ENCODE measurements around the gene UPP2.

Gene UPP2

DNA sequence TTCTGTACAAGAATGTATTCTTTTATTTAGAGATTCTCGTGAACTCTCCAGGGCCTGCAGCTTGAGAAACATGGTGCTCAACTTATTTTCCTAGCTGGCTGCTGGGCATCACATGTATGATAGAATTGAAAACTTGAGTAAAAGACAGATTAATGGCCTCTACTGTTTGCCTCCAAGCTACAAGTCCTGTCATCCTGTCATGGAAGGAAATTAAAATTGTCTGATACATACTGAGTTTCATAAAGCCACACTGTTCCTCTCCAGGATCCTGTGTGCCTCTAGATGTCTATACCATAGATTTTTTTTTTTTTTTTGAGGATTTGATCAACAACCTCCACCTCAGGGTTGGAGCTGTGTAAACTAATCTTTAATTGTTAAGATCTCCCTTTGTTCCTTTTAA is 38.5 kb downstream of the UPP2 start:
- DNase-seq (ENCODE audit: low read depth in 2 of 2): no peak

- no peak for DNase-seq (ENCODE audit: low read depth in 2 of 2)
Observed at GRCh38 chr2:158142165-158142564, 40.5 kb downstream of the UPP2 start.

DNA sequence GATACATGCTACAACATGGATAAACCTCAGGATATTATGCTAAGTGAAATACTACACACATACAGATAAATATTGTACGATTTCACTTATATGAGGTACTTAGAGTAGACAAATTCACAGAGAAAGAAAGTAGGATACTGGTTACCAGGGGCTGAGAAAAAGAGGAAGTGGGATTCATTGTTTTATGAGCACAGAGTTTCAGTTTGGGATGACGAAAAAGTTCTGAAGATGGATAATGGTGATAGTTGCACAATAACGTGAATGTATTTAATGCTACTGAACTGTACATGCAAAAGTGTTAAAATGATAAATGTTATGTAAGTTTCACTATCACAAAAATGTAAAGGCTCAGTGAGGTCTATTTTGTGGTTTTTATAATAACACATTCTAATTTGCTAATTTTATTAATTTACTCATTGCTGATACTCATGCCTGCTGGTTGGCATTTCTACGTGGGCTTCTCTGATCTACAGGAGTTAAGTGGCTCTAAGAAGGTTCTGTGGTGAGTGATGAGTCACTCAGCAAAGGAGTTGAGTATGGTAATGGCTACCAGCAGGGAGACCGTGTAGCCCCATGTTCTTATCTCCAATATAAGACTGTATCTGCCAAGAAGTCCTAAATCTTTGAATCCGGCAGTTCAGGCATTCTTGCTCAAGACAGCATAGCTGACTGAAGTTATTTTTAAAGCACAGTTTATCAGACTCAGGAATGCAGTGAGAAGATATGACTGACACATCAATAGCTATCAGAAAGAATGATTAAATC is 41.1 kb downstream of the UPP2 start:
- no peak for DNase-seq (ENCODE audit: low read depth in 2 of 2)

DNA sequence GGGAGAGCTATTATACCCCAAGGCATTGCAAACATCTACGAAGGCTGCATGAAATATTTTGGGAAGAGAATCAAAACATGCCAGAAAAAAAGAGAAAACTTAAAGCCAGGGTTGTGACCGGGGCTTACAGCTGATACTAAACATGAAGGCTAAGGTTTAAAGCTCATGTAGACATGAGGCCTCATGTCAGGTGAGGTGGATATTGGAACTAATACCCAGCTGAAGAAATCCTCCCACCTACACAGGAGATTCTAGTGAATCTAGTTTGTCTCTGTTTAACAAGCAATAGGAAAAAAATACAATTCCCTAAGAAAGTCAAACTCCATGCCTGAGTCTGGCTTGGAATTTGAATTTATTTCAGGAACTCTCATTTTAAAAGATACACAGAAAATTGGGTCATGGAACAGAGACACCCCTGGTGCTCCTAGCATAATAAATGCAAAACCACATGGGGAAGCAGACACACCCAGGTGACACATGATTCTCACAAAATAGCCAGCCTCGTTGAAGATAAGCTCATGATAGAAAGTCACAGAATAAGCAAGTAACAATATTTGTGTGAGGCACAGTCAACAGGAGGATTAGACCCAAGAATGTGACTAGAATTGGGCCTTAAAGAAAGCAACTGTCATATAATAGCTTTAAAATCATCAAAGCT is 42.2 kb downstream of the UPP2 start:
- no peak for DNase-seq (ENCODE audit: low read depth in 2 of 2)

GRCh38 chr2:158144914-158145625 is 43.4 kb downstream of the UPP2 start:
- no peak for DNase-seq (ENCODE audit: low read depth in 2 of 2)

DNA sequence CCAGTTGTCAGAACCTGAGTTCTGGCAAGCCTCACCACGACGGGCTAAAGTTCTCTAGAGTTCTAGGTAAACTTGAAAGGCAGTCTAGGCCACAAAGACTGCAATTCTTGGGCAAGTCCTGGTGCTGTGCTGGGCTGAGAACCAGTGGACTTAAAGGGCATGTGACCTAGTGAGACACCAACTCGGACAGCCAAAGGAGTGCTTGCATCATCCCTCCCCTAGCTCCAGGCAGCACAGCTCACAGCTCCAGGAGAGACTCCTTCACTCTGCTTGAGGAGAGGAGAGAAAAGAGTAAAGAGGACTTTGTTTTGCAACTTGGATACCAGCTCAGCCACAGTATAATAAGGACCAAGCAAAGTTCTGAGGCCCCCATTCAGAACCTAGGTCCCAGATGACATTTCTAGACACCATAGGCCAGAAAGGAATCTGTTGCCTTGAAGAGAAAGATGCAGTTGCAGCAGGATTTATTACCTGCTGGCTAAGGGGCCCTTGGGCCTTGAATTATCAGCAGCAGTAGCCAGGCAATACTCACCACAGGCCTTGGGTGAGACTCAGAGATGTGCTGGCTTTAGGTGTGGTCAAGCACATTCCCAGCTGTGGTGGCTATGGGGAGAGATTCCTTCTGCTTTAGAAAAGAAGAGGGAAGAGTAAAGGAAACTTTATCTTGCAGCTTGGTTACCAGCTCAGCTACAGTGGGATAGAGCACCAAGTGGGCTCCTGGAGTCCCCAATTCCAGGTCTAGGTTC is 51.8 kb downstream of the UPP2 start:
- no peak for DNase-seq (ENCODE audit: low read depth in 2 of 2)

GRCh38 chr2:158154596-158154995 is 52.9 kb downstream of the UPP2 start:
- DNase-seq (ENCODE audit: low read depth in 2 of 2): no peak

- no peak for DNase-seq (ENCODE audit: low read depth in 2 of 2)
Observed at GRCh38 chr2:158172719-158173118, 71.0 kb downstream of the UPP2 start.

DNA sequence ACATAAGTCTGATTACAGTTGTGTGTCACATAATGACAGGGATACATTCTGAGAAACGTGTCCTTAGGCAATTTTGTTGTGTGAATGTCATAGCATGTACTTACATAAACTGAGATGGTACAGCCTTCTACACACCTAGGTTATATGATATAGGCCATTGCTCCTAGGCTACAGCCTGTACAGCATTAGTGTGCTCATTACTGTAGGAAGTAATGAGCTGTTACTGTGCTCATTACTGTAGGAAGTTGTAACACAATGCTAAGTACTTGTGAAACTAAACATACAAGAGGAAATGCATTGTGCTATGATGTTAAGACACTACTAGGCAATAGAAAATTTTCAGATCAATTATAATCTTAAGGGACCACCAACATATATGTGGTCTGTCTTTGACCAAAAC is 72.8 kb downstream of the UPP2 start:
- DNase-seq (ENCODE audit: low read depth in 2 of 2): no peak

DNA sequence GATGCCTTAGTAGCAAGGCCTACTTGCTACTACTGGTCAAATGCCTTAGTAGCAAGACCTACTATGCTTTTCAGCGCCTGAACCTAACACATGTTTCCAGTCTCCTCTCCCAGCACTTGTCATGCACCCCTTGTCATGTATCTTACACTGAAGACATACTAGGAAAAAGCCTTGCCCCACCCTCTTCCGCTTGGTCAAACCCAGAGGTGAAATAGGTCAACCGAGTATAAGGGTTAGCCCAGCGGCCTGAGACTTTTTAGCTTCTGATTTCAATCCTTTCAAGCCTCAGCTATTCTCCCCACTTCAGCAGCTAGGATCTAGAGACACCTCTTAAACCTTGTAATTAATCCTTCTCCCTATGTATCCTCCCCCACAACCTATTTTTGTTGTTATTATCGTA is 73.3 kb downstream of the UPP2 start:
- DNase-seq (ENCODE audit: low read depth in 2 of 2): no peak

GRCh38 chr2:158178646-158179045 is 77.0 kb downstream of the UPP2 start:
- DNase-seq (ENCODE audit: low read depth in 2 of 2): no peak

DNA sequence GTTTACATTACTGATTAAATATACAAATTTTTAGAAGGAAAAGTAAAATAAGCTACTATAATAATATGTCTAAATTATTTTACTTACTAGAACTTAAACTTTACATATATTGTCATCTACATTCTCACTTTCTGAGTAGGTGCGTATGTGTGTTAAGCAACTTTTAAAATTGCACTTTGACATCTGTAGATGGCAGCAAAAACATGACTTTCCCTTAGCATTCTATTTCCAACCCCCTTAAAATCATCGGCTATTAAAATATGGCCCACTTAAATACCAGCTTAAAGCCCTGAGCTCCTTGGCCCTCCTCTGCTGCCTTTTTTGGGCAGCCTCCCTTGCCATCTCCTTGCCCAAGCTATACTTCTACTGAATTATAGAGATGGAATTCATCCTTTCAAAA is 78.0 kb downstream of the UPP2 start:
- no peak for DNase-seq (ENCODE audit: low read depth in 2 of 2)

DNA sequence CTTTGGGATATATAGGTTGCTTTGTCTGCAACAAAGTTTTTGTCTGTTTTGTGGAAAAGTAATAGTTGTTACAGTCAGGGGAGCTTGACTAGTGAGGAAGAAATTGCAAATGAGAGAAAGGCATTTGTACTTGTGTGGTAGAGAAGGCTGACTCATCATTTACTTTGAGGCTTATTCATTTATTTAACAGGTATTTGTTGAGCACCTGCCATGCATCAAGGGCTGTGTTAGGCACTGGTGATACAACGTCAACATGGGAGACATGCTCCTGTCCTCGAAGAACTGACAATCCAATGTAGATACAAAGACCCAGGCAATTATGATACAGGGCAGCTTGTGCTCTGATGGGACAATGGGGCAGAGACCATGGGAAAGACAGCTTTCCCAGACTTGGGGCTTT is 79.5 kb downstream of the UPP2 start:
- no peak for DNase-seq (ENCODE audit: low read depth in 2 of 2)

- DNase-seq (ENCODE audit: low read depth in 2 of 2): no peak
Observed at GRCh38 chr2:158182676-158183295, 81.1 kb downstream of the UPP2 start.

GRCh38 chr2:158184001-158184400 is 82.3 kb downstream of the UPP2 start:
- no peak for DNase-seq (ENCODE audit: low read depth in 2 of 2)

GRCh38 chr2:158184556-158185343 is 83.1 kb downstream of the UPP2 start:
- no peak for DNase-seq (ENCODE audit: low read depth in 2 of 2)
